K562 (cell line): ENCODE measurements around the gene NELFE. TPM values are rescaled to one million over a fixed set of nuclear protein-coding genes. Genes with fewer than 3 reads are reported as not detected.
A peak's percentile ranks its signal among the peaks of the same experiment; 100 is the strongest.

Experiments
- CREM ChIP-seq: IDR thresholded peaks from 2 replicates; pipeline ENCODE4 v1.6.1; 2014; ENCODE audit warnings: antibody characterized with exemption, low read depth
- EP300 ChIP-seq: IDR thresholded peaks from 2 replicates; pipeline ENCODE4 v1.6.1; 2012; ENCODE audit warnings: low read length, improper control_type of control experiment
- MCM2 ChIP-seq: fragments of 450-650 bp; IDR thresholded peaks from 2 replicates; pipeline ENCODE4 v1.6.1; 2017; ENCODE audit warnings: low read depth, mild to moderate bottlenecking
- MTA3 ChIP-seq: fragments of 450-650 bp; formaldehyde crosslinking; IDR thresholded peaks from 2 replicates; pipeline ENCODE4 v1.6.1; 2017; ENCODE audit warnings: mild to moderate bottlenecking, borderline replicate concordance
- PCBP1 ChIP-seq: fragments of 200-400 bp; formaldehyde crosslinking; IDR thresholded peaks from 2 replicates; pipeline ENCODE4 v1.6.1; 2018; ENCODE audit warnings: mild to moderate bottlenecking, low read depth, low read length; ENCODE audit not compliant: poor library complexity, severe bottlenecking
- RFX7 ChIP-seq: fragments of 250-450 bp; sonication (Bioruptor Pico); IDR thresholded peaks from 2 replicates; pipeline ENCODE4 v1.5.1; 2021; ENCODE audit warnings: mild to moderate bottlenecking
- RUNX1 ChIP-seq: sonication (generic); IDR thresholded peaks from 2 replicates; pipeline ENCODE4 v1.6.1; 2016; ENCODE audit warnings: antibody characterized with exemption, low read depth
- SMAD2 ChIP-seq: fragments of 150-350 bp; IDR thresholded peaks from 2 replicates; pipeline ENCODE4 v1.6.1; 2014; ENCODE audit warnings: low read depth, mild to moderate bottlenecking, low read length
- SMC3 ChIP-seq: conservative IDR thresholded peaks from 2 replicates; pipeline ENCODE4 v1.6.1; 2011; ENCODE audit warnings: low read depth, low read length, improper control_type of control experiment; ENCODE audit not compliant: insufficient read depth
- TCFL5 ChIP-seq: fragments of 250-450 bp; sonication (Bioruptor Pico); conservative IDR thresholded peaks from 2 replicates; pipeline ENCODE4 v1.6.1; 2021; ENCODE audit warnings: mild to moderate bottlenecking, moderate library complexity, matching md5 sums
- ZFP1 ChIP-seq: fragments of 450-650 bp; formaldehyde crosslinking; IDR thresholded peaks from 2 replicates; pipeline ENCODE4 v1.4.0; 2020; ENCODE audit warnings: mild to moderate bottlenecking, mixed read lengths
- ZKSCAN8 ChIP-seq: fragments of 200-800 bp; sonication (Bioruptor generic); IDR thresholded peaks from 2 replicates; pipeline ENCODE4 v1.6.1; 2016; ENCODE audit warnings: missing genetic modification characterization, missing compliant biosample characterization
- ZNF695 ChIP-seq: fragments of 450-650 bp; formaldehyde crosslinking; IDR thresholded peaks from 2 replicates; pipeline ENCODE4 v1.4.0; 2020; ENCODE audit warnings: mild to moderate bottlenecking, moderate library complexity
- polyA plus RNA-seq, 8 experiments: library from polyadenylated mRNA; depleted of rRNA in 4 of 8; stranded (reverse) in 5 of 8; unstranded in 3 of 8; fragments of >200 nt; fragmentation: Nextera tagmentation in 2 of 8; fragmentation: Illumina TruSeq in 1 of 8; extraction: Ambion mirVana in 2 of 8; extraction: Trizol in 1 of 8; gene quantifications; 2 replicates each; pipeline versions ENCODE4 v1.2.1 to v1.2.3, GENCODE V29; 2011 to 2014; ENCODE audit warnings: inconsistent platforms in 1 of 8, missing spikeins in 1 of 8
- total RNA-seq, 7 experiments: library from RNA; depleted of rRNA in 6 of 7; stranded (reverse); fragments of >200 nt in 6 of 7; fragmentation: Illumina TruSeq in 2 of 7; extraction: Trizol in 2 of 7; gene quantifications; 2 replicates each; pipeline versions ENCODE4 v1.2.1 to v1.2.3, GENCODE V29; 2011 to 2021; ENCODE audit warnings: low replicate concordance in 1 of 7
- TF ChIP-seq, protein P1 (sequence below), 2 experiments: fragments of 250-450 bp in 1 of 2; fragments of 450-650 bp in 1 of 2; sonication (Bioruptor Pico) in 1 of 2; IDR thresholded peaks; 2 replicates each; pipeline versions ENCODE4 v1.6.1 to v1.8.0; 2016 to 2021; ENCODE audit warnings: mild to moderate bottlenecking in 2 of 2, moderate library complexity in 2 of 2, missing compliant biosample characterization in 1 of 2, missing genetic modification characterization in 1 of 2
- TF ChIP-seq, protein P2 (sequence below): sonication (generic); formaldehyde crosslinking; IDR thresholded peaks from 2 replicates; pipeline ENCODE4 v1.8.1; 2023; ENCODE audit warnings: mild to moderate bottlenecking, missing genetic modification reagents
- TF ChIP-seq, protein P3 (sequence below): fragments of 450-650 bp; IDR thresholded peaks from 2 replicates; pipeline ENCODE4 v1.6.1; 2018; ENCODE audit warnings: mild to moderate bottlenecking, low read depth; ENCODE audit not compliant: partially characterized antibody
- TF ChIP-seq, protein P4 (sequence below): fragments of 450-650 bp; formaldehyde crosslinking; IDR thresholded peaks from 2 replicates; pipeline ENCODE4 v1.4.0; 2022; ENCODE audit warnings: missing genetic modification characterization
- TF ChIP-seq, protein P5 (sequence below): fragments of 450-650 bp; formaldehyde crosslinking; conservative IDR thresholded peaks from 2 replicates; pipeline ENCODE4 v1.4.0; 2022; ENCODE audit warnings: mild to moderate bottlenecking, missing genetic modification characterization

Gene NELFE
- total and polyA plus RNA-seq, 9 of the 15 experiments (the other 6 are each of a cell fraction or from before 2014, with no cell fraction given), result 15.2 to 157 (median 91.5) TPM

DNA sequence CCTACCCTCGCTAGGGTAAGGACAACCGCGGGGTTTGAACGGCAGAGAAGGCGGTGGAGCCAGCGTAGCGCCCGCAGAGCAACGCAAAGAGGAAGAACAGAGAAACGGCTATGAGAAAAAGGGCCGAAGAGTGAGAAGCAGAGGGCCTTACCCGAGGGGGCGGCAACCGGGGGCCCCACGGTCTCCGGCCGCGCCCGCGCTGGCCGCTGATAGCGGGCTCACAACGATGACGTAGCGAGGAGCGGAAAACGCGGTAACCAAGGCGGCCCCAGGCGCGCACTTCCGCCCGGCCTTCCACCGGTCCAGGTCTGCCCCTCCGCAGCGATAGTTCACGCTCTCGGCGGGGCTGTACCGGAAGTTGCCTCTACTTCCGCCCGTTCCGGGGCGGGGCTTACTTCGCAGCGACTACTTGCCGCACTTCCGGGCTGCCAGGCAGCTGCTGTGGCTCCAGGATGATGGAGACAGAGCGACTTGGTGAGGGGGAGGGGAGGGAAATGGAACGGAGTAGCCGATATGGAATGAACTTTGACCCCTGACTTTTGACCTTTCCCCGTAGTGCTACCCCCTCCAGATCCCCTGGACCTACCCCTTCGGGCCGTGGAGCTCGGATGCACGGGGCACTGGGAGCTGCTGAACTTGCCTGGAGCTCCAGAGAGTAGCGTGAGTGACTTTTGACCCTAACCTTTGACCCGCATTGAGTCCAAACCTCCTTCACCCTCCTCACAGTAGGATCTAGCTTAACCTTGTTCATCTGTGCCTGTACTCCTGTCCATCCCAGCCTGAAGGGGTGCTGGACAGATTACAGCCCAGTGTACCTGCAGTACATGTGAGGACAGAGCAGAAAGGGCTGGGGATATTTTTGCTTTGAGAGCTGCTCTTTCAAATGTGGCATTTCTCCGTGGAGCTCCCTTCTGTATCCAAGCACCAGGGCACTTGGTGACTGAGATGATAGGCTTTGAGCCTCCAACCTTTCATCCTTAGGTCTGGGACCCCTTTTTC, at the start of gene NELFE, which contains the start of gene SKIC2 (continued):
- TF ChIP-seq, protein P1, sequence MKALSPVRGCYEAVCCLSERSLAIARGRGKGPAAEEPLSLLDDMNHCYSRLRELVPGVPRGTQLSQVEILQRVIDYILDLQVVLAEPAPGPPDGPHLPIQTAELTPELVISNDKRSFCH (CRISPR knock-in tag; IDR thresholded peaks at IDR 0.05), result 0 out of 2 replicates have a peak, but pooled peaks have one; percentile 7
- TF ChIP-seq, protein P1 (tag; IDR thresholded peaks at IDR 0.05), result peak; percentile 98
- TF ChIP-seq, protein P2, sequence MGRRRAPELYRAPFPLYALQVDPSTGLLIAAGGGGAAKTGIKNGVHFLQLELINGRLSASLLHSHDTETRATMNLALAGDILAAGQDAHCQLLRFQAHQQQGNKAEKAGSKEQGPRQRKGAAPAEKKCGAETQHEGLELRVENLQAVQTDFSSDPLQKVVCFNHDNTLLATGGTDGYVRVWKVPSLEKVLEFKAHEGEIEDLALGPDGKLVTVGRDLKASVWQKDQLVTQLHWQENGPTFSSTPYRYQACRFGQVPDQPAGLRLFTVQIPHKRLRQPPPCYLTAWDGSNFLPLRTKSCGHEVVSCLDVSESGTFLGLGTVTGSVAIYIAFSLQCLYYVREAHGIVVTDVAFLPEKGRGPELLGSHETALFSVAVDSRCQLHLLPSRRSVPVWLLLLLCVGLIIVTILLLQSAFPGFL (CRISPR knock-in tag), result peak; percentile 100
- TF ChIP-seq EP300 (no peak), MTA3 (peak; percentile 93), RFX7 (CRISPR knock-in tag) (peak; percentile 51; the same call in 1 of the 2 replicates), ZFP1 (CRISPR knock-in tag) (peak; percentile 61; the same call in 1 of the 2 replicates), PCBP1 (peak; percentile 98), SMAD2 (no peak), ZNF695 (CRISPR knock-in tag) (peak; percentile 75; the same call in 1 of the 2 replicates), MCM2 (no peak), ZKSCAN8 (CRISPR knock-in tag) (no peak), RUNX1 (no peak), CREM (peak; percentile 99), TCFL5 (CRISPR knock-in tag) (peak; percentile 81), SMC3 (0 out of 2 replicates have a peak, but pooled peaks have one; percentile 3)
- TF ChIP-seq, protein P3, sequence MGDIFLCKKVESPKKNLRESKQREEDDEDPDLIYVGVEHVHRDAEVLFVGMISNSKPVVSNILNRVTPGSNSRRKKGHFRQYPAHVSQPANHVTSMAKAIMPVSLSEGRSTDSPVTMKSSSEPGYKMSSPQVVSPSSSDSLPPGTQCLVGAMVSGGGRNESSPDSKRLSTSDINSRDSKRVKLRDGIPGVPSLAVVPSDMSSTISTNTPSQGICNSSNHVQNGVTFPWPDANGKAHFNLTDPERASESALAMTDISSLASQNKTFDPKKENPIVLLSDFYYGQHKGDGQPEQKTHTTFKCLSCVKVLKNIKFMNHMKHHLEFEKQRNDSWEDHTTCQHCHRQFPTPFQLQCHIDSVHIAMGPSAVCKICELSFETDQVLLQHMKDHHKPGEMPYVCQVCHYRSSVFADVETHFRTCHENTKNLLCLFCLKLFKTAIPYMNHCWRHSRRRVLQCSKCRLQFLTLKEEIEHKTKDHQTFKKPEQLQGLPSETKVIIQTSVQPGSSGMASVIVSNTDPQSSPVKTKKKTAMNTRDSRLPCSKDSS, result no peak
- TF ChIP-seq, protein P4, sequence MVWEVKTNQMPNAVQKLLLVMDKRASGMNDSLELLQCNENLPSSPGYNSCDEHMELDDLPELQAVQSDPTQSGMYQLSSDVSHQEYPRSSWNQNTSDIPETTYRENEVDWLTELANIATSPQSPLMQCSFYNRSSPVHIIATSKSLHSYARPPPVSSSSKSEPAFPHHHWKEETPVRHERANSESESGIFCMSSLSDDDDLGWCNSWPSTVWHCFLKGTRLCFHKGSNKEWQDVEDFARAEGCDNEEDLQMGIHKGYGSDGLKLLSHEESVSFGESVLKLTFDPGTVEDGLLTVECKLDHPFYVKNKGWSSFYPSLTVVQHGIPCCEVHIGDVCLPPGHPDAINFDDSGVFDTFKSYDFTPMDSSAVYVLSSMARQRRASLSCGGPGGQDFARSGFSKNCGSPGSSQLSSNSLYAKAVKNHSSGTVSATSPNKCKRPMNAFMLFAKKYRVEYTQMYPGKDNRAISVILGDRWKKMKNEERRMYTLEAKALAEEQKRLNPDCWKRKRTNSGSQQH (CRISPR knock-in tag), result peak; percentile 96
- TF ChIP-seq, protein P5, sequence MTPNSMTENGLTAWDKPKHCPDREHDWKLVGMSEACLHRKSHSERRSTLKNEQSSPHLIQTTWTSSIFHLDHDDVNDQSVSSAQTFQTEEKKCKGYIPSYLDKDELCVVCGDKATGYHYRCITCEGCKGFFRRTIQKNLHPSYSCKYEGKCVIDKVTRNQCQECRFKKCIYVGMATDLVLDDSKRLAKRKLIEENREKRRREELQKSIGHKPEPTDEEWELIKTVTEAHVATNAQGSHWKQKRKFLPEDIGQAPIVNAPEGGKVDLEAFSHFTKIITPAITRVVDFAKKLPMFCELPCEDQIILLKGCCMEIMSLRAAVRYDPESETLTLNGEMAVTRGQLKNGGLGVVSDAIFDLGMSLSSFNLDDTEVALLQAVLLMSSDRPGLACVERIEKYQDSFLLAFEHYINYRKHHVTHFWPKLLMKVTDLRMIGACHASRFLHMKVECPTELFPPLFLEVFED (CRISPR knock-in tag), result peak; percentile 97
